ENCODE results near the gene HDAC9.

The HDAC9 gene

DNA sequence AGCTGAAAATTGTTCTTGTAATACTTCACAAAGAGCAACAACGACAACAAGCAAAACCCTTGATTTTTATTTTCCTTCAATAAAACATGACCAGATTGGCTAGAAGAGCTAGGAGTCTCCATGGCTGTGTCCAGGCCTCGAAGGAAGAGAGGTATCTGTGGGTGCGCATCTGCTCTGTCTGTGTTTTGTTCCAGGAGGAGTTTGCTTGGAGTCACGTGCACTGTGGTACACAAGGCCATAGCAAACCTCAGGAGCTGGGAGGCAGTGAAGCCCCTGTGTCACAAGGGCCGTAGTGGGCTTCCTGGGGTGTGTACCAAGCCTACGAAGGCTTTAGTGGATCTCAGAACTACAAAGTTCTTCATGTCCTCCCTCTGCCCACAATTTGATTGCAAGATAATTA is 350.2 kb downstream of the HDAC9 start:
- DNase-seq (ENCODE audit: low spot score), result no peak

DNA sequence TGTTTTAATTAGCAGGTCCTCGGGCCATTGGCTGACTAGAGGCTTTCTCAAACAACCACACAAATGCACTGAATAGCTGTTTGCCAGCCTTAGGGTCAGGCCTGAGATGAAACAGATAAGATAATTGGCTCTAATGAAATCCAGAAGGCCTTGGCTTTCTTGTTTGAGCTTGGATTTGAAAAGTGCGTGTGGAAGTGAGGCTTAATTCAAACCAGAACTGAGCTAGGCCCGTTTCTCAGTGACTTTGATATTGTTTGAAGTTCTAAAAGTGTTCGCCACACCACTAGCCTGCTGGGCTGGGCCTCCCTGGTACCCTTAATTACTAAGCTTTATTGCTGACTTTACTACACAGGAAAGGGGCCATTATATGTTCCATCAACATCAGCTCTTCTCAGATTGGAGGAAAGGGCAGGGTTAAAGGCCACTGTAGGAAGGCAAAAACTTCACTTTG is 351.2 kb downstream of the HDAC9 start:
- DNase-seq (ENCODE audit: low spot score), result peak; percentile 54

DNA sequence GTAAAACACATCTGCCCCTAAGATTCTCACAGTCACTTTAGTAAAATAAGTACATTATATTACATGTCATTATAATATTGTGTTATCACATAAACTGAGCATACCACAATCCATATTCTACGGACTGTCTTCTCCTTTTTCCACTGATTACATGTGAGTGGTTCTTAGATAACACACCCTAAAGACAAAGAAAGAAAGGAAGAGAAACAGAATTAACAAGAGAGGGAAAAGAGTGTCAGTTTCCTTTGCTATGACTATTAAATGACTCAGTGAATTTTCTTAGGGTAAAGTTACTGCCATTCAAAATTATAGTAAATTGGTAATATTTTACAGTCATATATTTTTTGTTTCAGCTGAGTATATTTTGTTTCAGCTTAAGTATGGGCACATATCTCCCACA is 353.6 kb downstream of the HDAC9 start:
- DNase-seq (ENCODE audit: low spot score), result no peak

DNA sequence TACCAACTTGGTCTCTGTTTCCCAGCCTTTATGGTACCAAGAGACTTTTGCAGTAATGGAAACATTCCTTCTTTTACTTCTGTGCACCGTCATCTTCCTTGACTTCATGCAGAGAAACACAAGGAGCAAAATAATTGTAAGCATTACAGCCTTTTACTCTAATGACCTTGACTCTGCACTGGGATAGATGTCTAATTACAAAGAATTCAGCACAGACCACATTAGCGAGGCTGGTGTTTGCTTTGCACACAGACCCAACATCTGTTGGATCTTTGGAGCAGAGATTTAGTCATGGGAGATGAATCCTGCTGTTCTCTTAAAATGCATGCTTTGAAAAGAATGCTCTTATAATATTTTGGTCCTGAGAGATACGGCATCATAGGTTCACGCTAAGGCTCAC is 360.2 kb downstream of the HDAC9 start:
- DNase-seq (ENCODE audit: low spot score), result no peak

DNA sequence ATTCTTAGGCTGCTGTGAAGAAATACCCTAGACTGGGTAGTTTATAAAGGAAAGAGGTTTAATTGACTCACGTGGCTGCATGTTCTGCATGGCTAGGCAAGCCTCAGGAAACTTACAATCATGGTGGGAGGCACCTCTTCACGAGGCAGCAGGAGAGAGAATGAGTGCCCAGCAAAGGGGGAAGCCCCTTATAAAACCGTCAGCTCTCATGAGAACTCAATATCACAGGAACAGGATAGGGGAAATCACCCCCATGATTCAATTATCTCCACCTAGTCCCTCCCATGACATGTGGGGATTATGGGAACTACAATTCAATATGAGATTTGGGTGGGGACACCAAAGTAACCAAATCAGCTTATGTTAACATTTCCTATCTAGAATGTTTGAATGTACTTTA is 362.7 kb downstream of the HDAC9 start:
- no peak for DNase-seq (ENCODE audit: low spot score)

DNA sequence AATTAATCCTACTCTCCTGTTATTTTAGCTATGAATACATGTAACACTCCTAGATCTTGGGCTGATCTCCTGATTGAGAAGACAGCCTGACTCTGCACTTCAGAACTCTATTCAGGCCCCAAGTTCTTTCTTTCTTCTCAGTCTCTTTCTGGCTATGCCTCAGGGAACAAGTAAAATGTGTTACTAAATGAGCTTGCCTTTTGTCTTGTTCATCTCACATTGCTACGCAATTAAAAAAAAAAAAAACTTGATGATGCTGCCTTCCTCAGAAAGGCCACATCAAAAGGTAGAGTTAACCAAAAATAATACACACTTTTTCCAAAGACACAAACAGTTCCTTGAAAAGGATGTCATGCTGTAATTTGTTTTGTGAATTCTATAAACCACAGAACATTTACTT is 363.8 kb downstream of the HDAC9 start:
- DNase-seq (ENCODE audit: low spot score), result no peak

DNA sequence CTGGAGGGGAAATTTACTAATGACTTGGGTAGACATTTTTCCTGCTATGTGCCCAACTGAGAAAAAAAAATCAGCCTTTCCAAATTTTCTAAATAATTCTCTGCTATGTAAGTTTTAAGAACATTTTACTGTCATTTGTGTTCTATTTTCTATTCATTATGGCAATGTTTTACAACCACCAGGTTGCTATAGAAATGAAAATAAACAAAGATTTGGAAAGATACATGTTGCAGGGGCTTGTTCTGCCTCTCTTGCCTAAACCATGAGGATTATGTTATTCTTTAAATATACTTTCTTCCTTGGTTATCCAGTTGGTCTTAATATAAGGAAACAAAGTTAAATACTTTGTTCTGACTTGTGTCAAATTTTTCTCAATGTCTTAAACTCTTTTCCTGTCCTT is 364.7 kb downstream of the HDAC9 start:
- DNase-seq (ENCODE audit: low spot score), result no peak

DNA sequence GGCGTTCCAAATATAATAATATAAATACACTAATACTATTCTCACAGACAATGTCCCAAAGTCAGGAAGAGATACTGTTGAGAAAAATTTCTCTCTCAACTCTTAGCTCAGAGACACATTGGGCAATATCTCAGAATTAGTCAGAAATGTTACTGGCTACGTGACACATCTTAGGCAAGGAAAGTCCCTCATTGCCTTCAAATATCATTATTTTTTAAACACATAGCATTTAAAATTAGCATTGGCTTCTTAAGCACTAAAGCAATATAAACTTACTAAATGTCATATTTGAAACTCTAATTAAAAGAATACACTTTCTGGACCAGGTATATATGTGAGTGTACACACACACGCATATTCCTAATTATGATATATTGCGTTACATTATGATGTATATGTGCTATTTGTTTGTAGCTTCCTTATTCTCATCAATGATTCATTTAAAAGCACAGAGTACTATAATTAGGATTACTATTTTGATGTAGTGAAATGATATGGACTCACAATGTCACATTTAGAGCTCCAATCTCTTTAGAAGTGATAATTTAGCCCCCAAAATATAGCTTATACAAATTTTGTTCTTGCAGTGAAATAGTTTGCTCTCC is 366.1 kb downstream of the HDAC9 start:
- peak; percentile 54 for DNase-seq (ENCODE audit: low spot score)

DNA sequence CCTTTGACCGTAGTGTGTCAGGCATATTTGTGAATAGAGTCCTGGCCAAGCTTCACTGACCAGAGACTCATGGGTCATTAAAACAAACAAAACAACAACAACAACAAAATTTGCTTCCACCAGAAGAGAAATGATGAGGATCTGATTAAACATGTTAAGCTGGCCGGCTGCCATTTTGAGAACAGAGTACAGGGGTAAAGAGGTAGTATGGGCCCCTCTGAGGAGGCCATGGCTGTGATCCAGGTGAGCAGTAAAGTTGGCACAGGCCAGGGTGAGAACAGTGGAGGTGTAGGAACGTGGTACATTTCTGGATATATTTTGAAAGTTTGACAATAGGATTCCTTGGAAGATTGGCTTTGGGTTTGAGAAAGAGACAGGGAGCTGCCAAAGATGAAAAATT is 369.4 kb downstream of the HDAC9 start:
- DNase-seq (ENCODE audit: low spot score), result no peak

DNA sequence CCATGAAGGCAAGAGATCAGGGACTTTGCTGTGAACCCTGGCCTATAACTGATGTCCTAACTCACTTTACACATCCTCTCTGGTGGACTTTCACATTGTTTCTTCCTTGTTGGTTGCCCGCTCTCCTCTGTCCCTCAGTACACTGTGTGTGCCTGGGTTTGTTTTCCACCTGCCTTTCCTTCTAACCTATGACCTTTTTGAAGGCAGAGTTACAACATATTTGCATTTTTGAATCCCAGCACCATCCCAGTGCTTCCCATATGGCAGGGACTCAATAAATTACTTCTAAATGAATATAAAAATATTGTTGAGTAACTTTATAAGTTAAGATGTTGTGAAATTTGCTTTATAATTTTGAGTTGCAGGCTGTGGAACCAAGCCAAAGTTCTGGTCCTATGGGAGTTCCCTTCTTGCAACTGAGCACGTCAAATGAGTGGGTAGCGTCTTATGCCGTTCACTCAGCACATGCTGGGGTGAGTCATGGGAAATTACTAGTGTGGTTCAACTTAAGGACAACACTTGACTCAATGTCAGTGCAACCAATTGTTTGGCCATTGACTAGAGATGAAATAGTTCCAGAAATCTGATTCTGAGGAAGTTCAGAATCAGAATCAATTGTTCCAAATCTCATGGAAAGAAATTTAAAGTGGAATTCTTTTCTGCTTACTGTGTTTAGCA is 370.9 kb downstream of the HDAC9 start:
- peak; percentile 91 for DNase-seq (ENCODE audit: low spot score)

DNA sequence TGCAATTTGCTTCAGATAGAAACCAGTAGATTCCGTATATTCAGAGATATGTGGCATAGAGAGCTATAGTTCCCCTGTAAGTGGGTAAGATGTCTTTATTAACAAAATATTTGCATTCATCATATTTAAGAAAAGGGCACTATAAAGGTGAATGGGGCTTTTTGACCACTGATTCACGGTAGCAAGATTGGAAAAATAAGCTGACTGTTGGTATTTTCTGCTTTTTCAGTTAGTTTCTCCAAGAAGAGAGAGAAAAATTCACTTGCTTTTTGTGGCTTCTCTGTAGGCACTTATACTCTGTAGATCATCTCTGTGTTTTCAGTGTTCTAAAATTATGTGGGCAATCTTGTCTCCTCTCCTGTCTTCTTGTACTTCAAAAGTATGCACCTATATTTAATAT is 376.8 kb downstream of the HDAC9 start:
- no peak for DNase-seq (ENCODE audit: low spot score)

DNA sequence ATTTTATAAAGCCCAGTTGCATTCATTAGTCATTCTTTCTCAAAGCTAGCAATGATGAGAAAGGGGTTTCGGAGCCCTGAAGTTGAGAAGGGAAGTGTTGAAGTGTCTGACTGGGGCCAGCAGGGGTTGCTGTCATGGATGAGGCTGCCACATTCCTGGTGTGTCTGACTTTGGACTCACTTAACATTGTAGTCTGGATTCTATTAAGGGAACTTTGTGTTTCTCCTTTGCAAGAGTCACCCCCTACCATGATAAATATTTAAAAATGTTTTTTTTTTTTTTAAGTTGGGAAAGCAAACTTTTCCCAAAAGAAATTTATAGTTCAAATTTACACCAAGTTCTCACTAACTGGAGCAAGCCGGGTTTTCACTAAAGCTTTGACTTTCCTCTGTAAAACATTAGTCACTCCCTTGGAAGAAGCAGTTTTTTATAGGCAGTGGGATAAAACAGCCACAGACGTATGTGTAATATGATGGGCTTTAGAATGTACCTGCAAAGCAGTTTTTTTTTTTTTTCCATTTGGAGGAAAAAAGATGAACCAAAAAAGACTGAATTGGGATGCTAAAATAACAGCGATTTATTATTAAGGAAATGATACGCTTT is 378.3 kb downstream of the HDAC9 start:
- DNase-seq (ENCODE audit: low spot score), result peak; percentile 52

DNA sequence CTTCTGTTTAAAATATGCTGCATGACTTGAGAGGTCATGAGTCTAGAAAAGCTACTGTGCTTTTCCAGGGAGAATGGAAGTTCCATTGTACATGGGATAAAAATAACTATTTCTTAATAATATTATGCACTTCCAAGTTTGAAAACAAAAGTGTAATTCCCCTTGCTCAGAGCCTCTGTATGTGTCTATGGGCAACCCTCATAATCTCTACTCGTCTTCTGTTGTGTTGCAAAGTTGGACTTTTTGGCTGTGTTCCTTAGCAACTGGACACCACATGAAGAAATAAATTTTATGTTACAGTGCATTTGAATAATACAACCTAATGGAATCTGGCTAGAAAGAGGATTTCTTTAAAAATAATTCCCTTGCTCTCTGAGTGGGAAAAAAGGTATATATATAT is 379.3 kb downstream of the HDAC9 start:
- DNase-seq (ENCODE audit: low spot score), result no peak

DNA sequence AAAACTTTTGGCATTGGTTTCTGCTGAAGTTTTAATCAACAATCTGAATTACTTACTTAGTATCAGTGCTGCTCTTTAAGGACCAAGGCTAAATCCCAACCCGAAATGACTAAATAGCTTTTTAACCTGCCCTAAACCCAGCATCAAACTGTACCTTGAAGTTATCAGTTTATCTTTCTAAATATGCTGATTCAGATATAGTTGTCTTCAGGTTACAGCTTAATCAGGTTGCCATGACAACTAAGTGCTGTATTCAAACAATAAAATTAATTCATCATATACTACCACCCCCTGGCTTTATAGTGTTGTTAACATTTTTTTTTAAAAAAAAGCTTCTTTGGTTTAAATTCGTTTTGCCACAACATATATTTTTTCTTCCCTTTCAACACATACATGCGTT is 382.3 kb downstream of the HDAC9 start:
- no peak for DNase-seq (ENCODE audit: low spot score)

DNA sequence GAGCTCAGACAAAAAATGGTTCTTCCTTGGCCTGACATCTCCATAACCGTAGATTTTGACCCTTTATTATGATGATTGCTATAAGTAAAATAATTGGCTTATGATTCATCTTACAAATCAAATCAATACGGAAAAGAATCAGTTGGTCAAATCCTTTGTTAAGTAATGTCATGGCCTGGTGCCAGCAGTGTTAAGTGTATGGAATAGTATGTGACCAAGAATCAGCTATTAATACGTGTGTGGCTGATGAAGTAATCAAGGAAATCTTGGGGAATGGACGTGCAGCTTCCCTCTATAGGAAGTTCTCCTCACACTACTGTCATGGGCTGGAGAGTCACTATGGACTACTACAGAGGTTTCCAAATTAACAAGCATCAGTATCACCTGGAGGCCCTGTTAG is 391.3 kb downstream of the HDAC9 start:
- no peak for DNase-seq (ENCODE audit: low spot score)

DNA sequence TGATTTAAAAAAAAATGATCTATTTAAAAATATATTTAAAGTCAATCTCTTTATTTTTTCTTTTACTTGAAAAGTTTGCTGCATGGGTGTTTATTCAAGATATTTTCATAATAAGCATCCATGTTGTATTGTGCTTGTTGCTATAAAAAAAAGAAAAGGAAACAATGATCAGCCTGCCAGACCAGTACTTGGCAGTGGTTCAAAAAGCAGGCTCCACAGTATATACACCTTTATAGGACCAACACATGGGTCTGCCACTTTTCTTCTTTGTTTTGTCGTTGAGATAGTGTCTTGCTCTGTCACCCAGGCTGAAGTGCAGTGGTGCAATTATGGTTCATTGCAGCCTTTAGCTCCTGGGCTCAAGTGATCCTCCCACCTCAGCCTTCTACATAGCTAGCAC is 393.9 kb downstream of the HDAC9 start:
- DNase-seq (ENCODE audit: low spot score), result no peak

DNA sequence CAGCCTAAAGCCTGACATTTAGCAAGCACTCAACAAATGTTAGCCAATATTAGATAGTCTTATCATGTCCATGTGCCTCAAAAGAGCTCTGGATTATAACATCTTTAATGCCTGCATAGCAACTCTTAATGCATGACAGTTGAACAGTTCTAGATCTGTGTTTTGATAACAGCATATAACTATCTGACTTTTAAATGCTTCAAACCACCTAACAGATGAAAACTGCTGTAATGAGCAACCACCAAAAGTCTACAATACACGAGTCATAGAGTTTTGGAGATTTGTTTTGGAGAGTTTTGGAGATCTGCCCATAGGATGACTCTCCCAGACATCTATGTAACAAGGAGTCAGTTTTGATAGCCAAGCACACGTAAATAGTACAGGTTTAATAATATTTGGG is 394.6 kb downstream of the HDAC9 start:
- peak; percentile 51 for DNase-seq (ENCODE audit: low spot score)

DNA sequence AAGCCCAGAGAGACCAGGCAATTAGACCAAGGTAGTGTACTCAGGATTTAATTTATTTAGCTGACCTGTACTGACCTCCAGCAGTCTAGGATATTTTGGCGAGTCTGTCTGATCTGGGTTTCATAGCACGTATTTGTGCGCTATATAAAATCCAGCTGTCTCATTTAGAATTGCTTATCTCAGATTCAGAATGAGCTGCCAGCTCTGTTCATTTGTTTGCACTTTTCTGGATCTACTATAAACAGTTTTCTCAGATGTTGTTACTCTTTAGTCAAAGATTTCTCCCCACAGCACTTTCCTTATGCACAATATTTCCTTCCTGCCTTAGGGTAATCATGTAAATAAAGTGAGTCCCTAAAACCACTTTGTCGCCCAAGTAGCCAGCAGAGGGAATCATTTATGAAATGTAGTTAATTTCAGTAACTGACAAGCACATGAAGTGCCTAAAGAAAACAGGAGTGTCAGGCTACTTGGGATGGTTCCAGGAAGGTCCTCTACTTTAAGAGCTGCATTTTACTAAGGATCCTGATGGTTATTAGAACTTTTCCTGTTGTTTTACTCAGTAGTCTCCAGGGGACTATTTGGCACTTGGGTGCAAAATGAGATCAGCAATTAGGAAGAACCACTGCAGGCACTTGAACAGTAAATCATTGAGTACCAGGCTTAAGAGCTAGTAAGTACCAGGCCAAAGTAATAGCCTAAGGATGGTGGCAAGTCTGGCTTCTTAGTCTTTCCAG is 395.5 kb downstream of the HDAC9 start:
- no peak for DNase-seq (ENCODE audit: low spot score)

DNA sequence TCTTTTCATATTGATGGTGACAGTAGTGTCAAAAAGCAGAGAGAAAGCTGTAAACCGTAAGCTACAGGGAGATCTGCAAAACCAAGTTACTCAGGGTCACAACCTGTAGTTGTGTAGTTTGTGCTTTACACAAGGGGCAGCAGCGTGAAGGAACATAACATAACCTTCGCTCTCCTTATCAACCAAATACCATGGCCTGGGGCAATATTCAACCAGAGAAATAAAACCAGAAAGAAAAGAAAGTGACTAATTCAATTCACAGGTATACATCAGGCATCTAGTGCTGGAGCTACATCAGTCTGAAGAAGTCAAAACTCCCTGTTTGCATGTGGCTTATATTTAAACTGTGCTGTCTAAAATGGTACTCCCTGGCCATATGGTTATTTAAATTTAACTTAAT is 397.6 kb downstream of the HDAC9 start:
- no peak for DNase-seq (ENCODE audit: low spot score)

DNA sequence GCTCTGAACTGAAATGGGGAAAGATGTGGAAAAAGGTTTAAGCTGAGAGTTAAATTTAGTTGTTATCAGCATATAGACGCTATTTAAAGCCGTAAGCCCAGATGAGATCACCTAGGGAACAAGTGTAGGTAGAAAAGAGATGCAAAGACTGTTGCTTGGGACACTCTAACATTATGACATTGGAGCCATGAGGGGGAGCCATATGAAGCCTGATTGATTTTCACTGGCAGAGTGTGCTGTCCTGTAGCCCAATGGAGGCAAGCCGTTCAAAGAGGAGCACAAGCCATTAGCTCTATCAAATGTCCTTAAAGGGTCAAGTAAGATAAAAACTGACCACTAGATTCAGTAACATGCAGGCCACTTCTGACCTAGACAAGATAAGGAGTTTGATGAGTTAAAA is 398.6 kb downstream of the HDAC9 start:
- DNase-seq (ENCODE audit: low spot score), result no peak

DNA sequence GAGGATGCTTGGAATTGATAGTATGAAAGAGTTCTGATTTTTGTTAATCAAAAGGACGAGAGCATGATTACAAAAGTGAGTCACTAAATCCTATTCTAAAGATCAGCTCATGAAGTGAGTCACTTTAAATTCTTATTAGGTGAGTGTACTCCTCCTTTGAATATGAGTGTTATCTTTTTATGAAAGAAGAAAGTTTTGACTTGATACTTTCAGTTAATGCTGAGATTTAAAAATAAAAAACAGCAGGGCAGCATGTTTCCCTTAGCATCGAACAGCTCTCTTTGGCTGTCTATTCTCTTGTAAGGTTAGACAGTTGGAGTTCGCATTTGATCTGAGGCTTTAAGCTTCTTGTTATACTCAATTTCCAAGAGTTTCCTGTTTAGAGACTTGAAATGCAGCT is 399.9 kb downstream of the HDAC9 start:
- DNase-seq (ENCODE audit: low spot score), result peak; percentile 20

DNA sequence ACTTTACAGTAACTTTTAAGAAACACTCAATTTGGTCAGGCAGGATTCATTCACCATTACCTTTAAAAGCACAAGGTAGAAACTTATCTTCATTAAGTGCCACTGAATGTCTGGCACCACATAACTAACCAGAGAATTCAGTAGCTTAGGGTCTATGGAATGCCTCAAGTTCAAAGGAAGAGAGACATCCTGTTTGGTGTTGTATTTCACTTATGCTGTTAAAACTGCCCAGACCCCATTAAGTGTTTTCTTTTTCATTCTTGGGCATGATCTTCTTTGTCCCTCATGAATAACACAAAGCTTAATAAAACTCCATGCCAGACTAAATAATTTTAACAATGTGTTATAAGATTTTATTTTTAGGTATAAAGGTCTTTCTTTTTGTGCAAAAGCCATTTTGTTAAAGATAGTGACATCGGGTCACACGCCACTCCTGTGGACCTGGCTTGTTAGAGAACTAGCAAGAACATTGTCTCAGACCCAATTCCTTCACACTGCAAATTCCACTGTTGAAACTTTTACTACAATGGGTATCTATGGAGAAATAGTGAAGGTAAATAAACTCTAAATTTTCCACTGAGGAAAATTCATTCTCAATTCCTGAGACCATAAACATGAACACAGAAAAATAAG is 400.9 kb downstream of the HDAC9 start:
- no peak for DNase-seq (ENCODE audit: low spot score)

DNA sequence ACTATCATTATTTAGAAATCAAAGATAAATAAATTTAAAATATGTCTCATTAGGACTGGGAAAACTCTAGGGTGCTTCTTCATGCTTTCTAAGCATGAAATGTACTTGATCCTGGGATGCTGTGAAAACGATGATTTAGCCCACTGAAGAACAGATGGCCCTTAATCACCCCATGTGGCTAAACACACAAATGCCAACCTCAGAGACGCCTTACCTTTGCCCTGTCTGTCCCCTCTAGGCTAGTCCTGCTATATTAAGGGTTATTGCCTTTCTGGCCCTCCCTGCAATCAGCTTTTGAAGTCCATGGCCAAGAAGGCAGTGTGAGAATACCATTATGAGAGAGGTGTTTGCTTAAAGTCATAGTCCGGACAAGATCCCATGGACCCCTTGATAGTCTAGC is 404.7 kb downstream of the HDAC9 start:
- no peak for DNase-seq (ENCODE audit: low spot score)

Measured in GM03348 (cell line).